ENCODE measurements around the gene LMAN1L.

Gene LMAN1L

GRCh38 chr15:74837482-74838136, 25.0 kb downstream of the LMAN1L start:
- ChIA-PET CTCF (interaction anchor here (0.6 to 1.0 kb wide), 5 partner anchors 24 to 74 kb away, joined by 3 to 5 read pairs (median 3); no protein-coding TSS in a partner anchor), POLR2A (ENCODE audit: low non-redundant PET) (no interaction called here)
- H3K27ac ChIP-seq, result no peak overlapping the region
- no peak for DNase-seq (ENCODE audit: low spot score)
- TF ChIP-seq CTCF (conservative IDR thresholded peaks at IDR 0.05; ENCODE audit: low read depth), result no peak

GRCh38 chr15:74838137-74838516, 25.5 kb downstream of the LMAN1L start:
- POLR2A ChIA-PET (ENCODE audit: low non-redundant PET), result no interaction called here
- no peak for TF ChIP-seq CTCF (conservative IDR thresholded peaks at IDR 0.05; ENCODE audit: low read depth)
- CTCF ChIA-PET, result interaction anchor here (0.7 kb wide), 1 partner anchor 63 kb away, joined by 5 read pairs; no protein-coding TSS in a partner anchor
- no peak for DNase-seq (ENCODE audit: low spot score)
- H3K27ac ChIP-seq, result no peak overlapping the region; the same call in 1 of the 2 replicates

- POLR2A ChIA-PET (ENCODE audit: low non-redundant PET), result no interaction called here
- H3K27ac ChIP-seq, result peak overlapping the region; percentile 9; the same call in 1 of the 2 replicates
- no peak for TF ChIP-seq CTCF (conservative IDR thresholded peaks at IDR 0.05; ENCODE audit: low read depth)
- DNase-seq (ENCODE audit: low spot score), result no peak
- CTCF ChIA-PET, result no interaction called here
Measured at GRCh38 chr15:74838746-74839525, 26.3 kb downstream of the LMAN1L start.

- ChIA-PET POLR2A (ENCODE audit: low non-redundant PET) (interaction anchor here (0.6 kb wide), 1 partner anchor 65 kb away, joined by 3 read pairs; no protein-coding TSS in a partner anchor), CTCF (no interaction called here)
- no peak for DNase-seq (ENCODE audit: low spot score)
- no peak for TF ChIP-seq CTCF (conservative IDR thresholded peaks at IDR 0.05; ENCODE audit: low read depth)
- peak overlapping the region; percentile 81 for H3K27ac ChIP-seq
Measured at GRCh38 chr15:74839526-74840395, 27.1 kb downstream of the LMAN1L start.

- ChIA-PET POLR2A (ENCODE audit: low non-redundant PET) (no interaction called here), CTCF (interaction anchor here (0.6 to 1.4 kb wide), 3 partner anchors 66 to 209 kb away, joined by 3 to 12 read pairs (median 3); partner anchors contain the start of gene FAM219B)
- no peak for TF ChIP-seq CTCF (conservative IDR thresholded peaks at IDR 0.05; ENCODE audit: low read depth)
- peak overlapping the region; percentile 81 for H3K27ac ChIP-seq
- DNase-seq (ENCODE audit: low spot score), result no peak
Measured at GRCh38 chr15:74840851-74841775, 28.5 kb downstream of the LMAN1L start.

Measured in RWPE1 (cell line).